Mesendoderm (in vitro differentiated cells): Measurements from ENCODE around the gene NR2C2AP.

ENCODE experiments used
- DNase-seq: peaks from one replicate; pipeline ENCODE4 v3.0.0; 2013
- H2AK5ac ChIP-seq: 2 replicates; pipeline ENCODE4 v1.6.1; 2013; ENCODE audit warnings: low read length, inconsistent platforms
- H2BK120ac ChIP-seq: 2 replicates; pipeline ENCODE4 v1.6.1; 2013; ENCODE audit warnings: low read depth, mild to moderate bottlenecking, low read length, moderate library complexity, mixed read lengths
- H2BK15ac ChIP-seq: replicated peaks from 2 replicates; pipeline ENCODE4 v1.6.1; 2013; ENCODE audit warnings: low read depth, mild to moderate bottlenecking, moderate library complexity
- H2BK5ac ChIP-seq: 2 replicates; pipeline ENCODE4 v1.6.1; 2013; ENCODE audit warnings: low read length, inconsistent platforms
- H3K18ac ChIP-seq: 2 replicates; pipeline ENCODE4 v1.6.1; 2013; ENCODE audit warnings: mild to moderate bottlenecking, low read length, mixed read lengths
- H3K23ac ChIP-seq: one replicate; pipeline ENCODE4 v1.6.1; 2013; ENCODE audit warnings: low read length
- H3K27ac ChIP-seq: 2 replicates; pipeline ENCODE4 v1.5.1; 2013; ENCODE audit warnings: low read depth, mild to moderate bottlenecking, inconsistent platforms, low read length, moderate library complexity
- H3K27me3 ChIP-seq: 2 replicates; pipeline ENCODE4 v1.6.1; 2013; ENCODE audit warnings: low read length, control low read depth, mild to moderate bottlenecking, inconsistent platforms; ENCODE audit not compliant: insufficient read depth, poor library complexity
- H3K36me3 ChIP-seq: 2 replicates; pipeline ENCODE4 v1.6.1; 2013; ENCODE audit warnings: low read length, inconsistent platforms; ENCODE audit not compliant: control insufficient read depth, insufficient read depth
- H3K4ac ChIP-seq: one replicate; pipeline ENCODE4 v1.6.1; 2013; ENCODE audit warnings: low read depth, mild to moderate bottlenecking, low read length, moderate library complexity
- H3K4me1 ChIP-seq: 2 replicates; pipeline ENCODE4 v1.6.1; 2013; ENCODE audit warnings: low read depth, low read length, inconsistent platforms; ENCODE audit not compliant: control insufficient read depth
- H3K4me2 ChIP-seq: 2 replicates; pipeline ENCODE4 v1.6.1; 2013; ENCODE audit warnings: low read length
- H3K4me3 ChIP-seq: 2 replicates; pipeline ENCODE4 v1.5.1; 2013; ENCODE audit warnings: mild to moderate bottlenecking, low read length
- H3K56ac ChIP-seq: one replicate; pipeline ENCODE4 v1.6.1; 2013; ENCODE audit warnings: low read length
- H3K79me1 ChIP-seq: 2 replicates; pipeline ENCODE4 v1.6.1; 2013; ENCODE audit warnings: low read length, inconsistent platforms
- H3K79me2 ChIP-seq: 2 replicates; pipeline ENCODE4 v1.6.1; 2013; ENCODE audit warnings: mild to moderate bottlenecking, low read length; ENCODE audit not compliant: control insufficient read depth, insufficient read depth
- H3K9ac ChIP-seq: 2 replicates; pipeline ENCODE4 v1.6.1; 2013; ENCODE audit warnings: low read length, inconsistent platforms
- H4K5ac ChIP-seq: one replicate; pipeline ENCODE4 v1.6.1; 2013; ENCODE audit warnings: low read length
- H4K8ac ChIP-seq: one replicate; pipeline ENCODE4 v1.6.1; 2013; ENCODE audit warnings: low read depth, mild to moderate bottlenecking, control low read depth, low read length, moderate library complexity
- WGBS: extraction: QIAGEN DNeasy Blood & Tissue Kit; methylation state at CpG from one replicate; pipeline ENCODE4 v1.1.7; 2013; ENCODE audit warnings: low lambda C conversion rate, missing lambda C conversion rate; ENCODE audit not compliant: insufficient coverage; ENCODE audit errors: extremely low coverage; 5-methylcytosine and 5-hydroxymethylcytosine counted together

The NR2C2AP gene

DNA sequence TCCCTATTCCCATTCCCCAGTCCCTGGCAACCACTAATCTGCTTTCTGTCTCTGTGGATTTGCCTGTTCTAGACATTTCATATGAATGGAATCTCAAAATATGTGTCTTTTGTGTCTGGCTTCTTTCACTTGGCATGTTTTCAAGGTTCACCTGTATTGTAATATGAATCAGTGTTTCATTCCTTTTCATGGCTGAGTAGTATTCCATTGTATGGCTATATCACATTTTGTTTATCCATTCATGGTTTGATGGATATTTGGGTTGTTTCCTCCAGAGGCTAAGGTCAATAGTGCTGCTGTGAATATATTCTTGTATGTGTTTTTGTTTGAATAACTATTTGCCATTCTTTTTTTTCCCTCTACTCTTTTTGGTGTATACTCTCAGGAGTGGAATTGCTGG, 33.0 kb upstream of the NR2C2AP start:
- H3K56ac ChIP-seq, result no peak overlapping the region
- H2AK5ac ChIP-seq, result no peak overlapping the region
- H2BK15ac ChIP-seq, result no peak overlapping the region
- H3K4me3 ChIP-seq, result no peak overlapping the region
- H3K79me1 ChIP-seq, result no peaks in the 10 kb centered on the region
- H3K27ac ChIP-seq, result no peak overlapping the region
- no peaks in the 10 kb centered on the region for H3K27me3 ChIP-seq
- H3K23ac ChIP-seq, result no peak overlapping the region
- H4K8ac ChIP-seq, result no peak overlapping the region
- no peak overlapping the region for H4K5ac ChIP-seq
- H3K36me3 ChIP-seq, result no peaks in the 10 kb centered on the region
- no peaks in the 10 kb centered on the region for H3K79me2 ChIP-seq
- no peaks in the 10 kb centered on the region for H3K4me1 ChIP-seq
- no peak overlapping the region for H2BK5ac ChIP-seq
- H3K4me2 ChIP-seq, result no peak overlapping the region
- no peak overlapping the region for H2BK120ac ChIP-seq
- DNase-seq, result no peak
- no peak overlapping the region for H3K9ac ChIP-seq
- no peak overlapping the region for H3K18ac ChIP-seq
- H3K4ac ChIP-seq, result no peak overlapping the region

- H4K5ac ChIP-seq, result no peak overlapping the region
Observed at GRCh38 chr19:19234220-19234816, 31.1 kb upstream of the NR2C2AP start.

GRCh38 chr19:19232261-19232721, 29.1 kb upstream of the NR2C2AP start:
- H2AK5ac ChIP-seq, result no peak overlapping the region
- no peaks in the 10 kb centered on the region for H3K36me3 ChIP-seq
- no peak overlapping the region for H4K8ac ChIP-seq
- H3K27ac ChIP-seq, result no peak overlapping the region
- DNase-seq, result no peak
- no peak overlapping the region for H3K9ac ChIP-seq
- no peak overlapping the region for H3K23ac ChIP-seq
- H2BK5ac ChIP-seq, result no peak overlapping the region
- H3K4ac ChIP-seq, result no peak overlapping the region
- no peak overlapping the region for H2BK120ac ChIP-seq
- H3K79me1 ChIP-seq, result no peaks in the 10 kb centered on the region
- H3K79me2 ChIP-seq, result no peaks in the 10 kb centered on the region
- H3K4me3 ChIP-seq, result no peak overlapping the region
- H3K18ac ChIP-seq, result no peak overlapping the region
- no peak overlapping the region for H4K5ac ChIP-seq
- no peaks in the 10 kb centered on the region for H3K4me1 ChIP-seq
- no peak overlapping the region for H3K4me2 ChIP-seq
- no peaks in the 10 kb centered on the region for H3K27me3 ChIP-seq
- no peak overlapping the region for H3K56ac ChIP-seq
- WGBS, result no CpG with 5 or more reads among the region's 19 CpGs
- no peak overlapping the region for H2BK15ac ChIP-seq

More at GRCh38 chr19:19234220-19234816, 31.1 kb upstream of the NR2C2AP start:
- no peaks in the 10 kb centered on the region for H3K4me1 ChIP-seq
- no peak overlapping the region for H2AK5ac ChIP-seq
- H3K9ac ChIP-seq, result no peak overlapping the region
- H2BK15ac ChIP-seq, result no peak overlapping the region
- no peaks in the 10 kb centered on the region for H3K36me3 ChIP-seq
- no peak overlapping the region for H3K56ac ChIP-seq
- H2BK120ac ChIP-seq, result no peak overlapping the region
- H3K27me3 ChIP-seq, result no peaks in the 10 kb centered on the region
- no peak overlapping the region for H3K4me3 ChIP-seq
- no peak overlapping the region for H4K8ac ChIP-seq
- H3K23ac ChIP-seq, result no peak overlapping the region
- no peak overlapping the region for H3K27ac ChIP-seq
- no peaks in the 10 kb centered on the region for H3K79me2 ChIP-seq
- H3K18ac ChIP-seq, result no peak overlapping the region
- no CpG with 5 or more reads among the region's 2 CpGs for WGBS
- no peaks in the 10 kb centered on the region for H3K79me1 ChIP-seq
- H3K4me2 ChIP-seq, result no peak overlapping the region
- H3K4ac ChIP-seq, result no peak overlapping the region
- DNase-seq, result no peak
- no peak overlapping the region for H2BK5ac ChIP-seq

DNA sequence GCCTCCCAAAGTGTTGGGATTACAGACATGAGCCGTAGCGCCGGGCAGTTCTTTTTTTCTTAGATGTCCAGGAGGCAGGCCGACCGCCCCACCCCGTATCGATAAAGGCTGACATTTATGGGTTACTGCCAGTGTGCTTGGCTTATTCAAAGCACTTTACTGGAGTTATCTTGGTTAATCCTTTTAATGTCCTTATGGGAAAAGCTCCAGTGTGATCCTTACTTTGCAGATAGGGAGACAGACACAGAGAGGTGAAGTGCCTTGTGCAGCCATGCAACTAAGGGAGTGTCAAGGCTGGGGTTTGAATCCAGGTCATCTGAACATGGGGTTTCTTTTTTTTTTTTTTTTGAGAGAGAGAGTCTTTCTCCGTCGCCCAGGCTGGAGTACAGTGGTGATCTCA, 27.8 kb upstream of the NR2C2AP start:
- no peak overlapping the region for H3K9ac ChIP-seq
- no peak overlapping the region for H4K5ac ChIP-seq
- H3K4me3 ChIP-seq, result no peak overlapping the region
- H3K4me1 ChIP-seq, result no peaks in the 10 kb centered on the region
- no peak overlapping the region for H2AK5ac ChIP-seq
- H3K27ac ChIP-seq, result no peak overlapping the region
- no peak overlapping the region for H3K23ac ChIP-seq
- H3K36me3 ChIP-seq, result no peaks in the 10 kb centered on the region
- no peak overlapping the region for H3K18ac ChIP-seq
- H2BK120ac ChIP-seq, result no peak overlapping the region
- no peak overlapping the region for H2BK5ac ChIP-seq
- no peak for DNase-seq
- H3K27me3 ChIP-seq, result no peaks in the 10 kb centered on the region
- no CpG with 5 or more reads among the region's 9 CpGs for WGBS
- no peaks in the 10 kb centered on the region for H3K79me2 ChIP-seq
- no peak overlapping the region for H3K56ac ChIP-seq
- H3K79me1 ChIP-seq, result no peaks in the 10 kb centered on the region
- no peak overlapping the region for H4K8ac ChIP-seq
- no peak overlapping the region for H2BK15ac ChIP-seq
- no peak overlapping the region for H3K4me2 ChIP-seq
- H3K4ac ChIP-seq, result no peak overlapping the region

GRCh38 chr19:19229701-19230100, 26.5 kb upstream of the NR2C2AP start:
- Histone ChIP-seq H3K36me3 (no peaks in the 10 kb centered on the region), H3K4me2 (no peak overlapping the region)

GRCh38 chr19:19227217-19227616, 24.0 kb upstream of the NR2C2AP start:
- Histone ChIP-seq H3K4ac (no peak overlapping the region), H4K5ac (no peak overlapping the region), H3K18ac (no peak overlapping the region), H3K56ac (no peak overlapping the region), H2BK120ac (no peak overlapping the region), H4K8ac (no peak overlapping the region), H3K36me3 (no peaks in the 10 kb centered on the region), H3K4me2 (no peak overlapping the region), H3K27ac (no peak overlapping the region), H3K23ac (no peak overlapping the region), H2BK5ac (no peak overlapping the region), H3K27me3 (peaks cover 2% of the 10 kb centered on the region), H3K4me3 (no peak overlapping the region), H2AK5ac (no peak overlapping the region), H3K9ac (no peak overlapping the region), H3K79me1 (no peaks in the 10 kb centered on the region), H3K4me1 (no peaks in the 10 kb centered on the region), H2BK15ac (no peak overlapping the region), H3K79me2 (no peaks in the 10 kb centered on the region)
- no CpG with 5 or more reads among the region's 4 CpGs for WGBS
- no peak for DNase-seq

More at GRCh38 chr19:19229701-19230100, 26.5 kb upstream of the NR2C2AP start:
- Histone ChIP-seq H3K27me3 (no peaks in the 10 kb centered on the region), H3K79me1 (no peaks in the 10 kb centered on the region), H2BK5ac (no peak overlapping the region), H3K9ac (no peak overlapping the region), H4K8ac (no peak overlapping the region), H3K4ac (no peak overlapping the region), H2AK5ac (no peak overlapping the region), H4K5ac (no peak overlapping the region), H2BK15ac (no peak overlapping the region), H3K27ac (no peak overlapping the region), H3K4me1 (no peaks in the 10 kb centered on the region), H3K4me3 (no peak overlapping the region), H3K79me2 (no peaks in the 10 kb centered on the region), H3K56ac (no peak overlapping the region), H3K18ac (no peak overlapping the region), H3K23ac (no peak overlapping the region), H2BK120ac (no peak overlapping the region)
- DNase-seq, result no peak
- WGBS, result no CpG with 5 or more reads among the region's 3 CpGs
